Right kidney (tissue), 1 donor: ENCODE measurements around the gene XKR3.
"Not testable (repeated sequence)": the region's sequence is repeated elsewhere in the genome, so short reads cannot be mapped to it uniquely, and the experiment has no call there.

Experiments
- DNase-seq: peaks from one replicate; pipeline ENCODE4 v3.0.0-alpha.2; 2016

XKR3 gene

DNA sequence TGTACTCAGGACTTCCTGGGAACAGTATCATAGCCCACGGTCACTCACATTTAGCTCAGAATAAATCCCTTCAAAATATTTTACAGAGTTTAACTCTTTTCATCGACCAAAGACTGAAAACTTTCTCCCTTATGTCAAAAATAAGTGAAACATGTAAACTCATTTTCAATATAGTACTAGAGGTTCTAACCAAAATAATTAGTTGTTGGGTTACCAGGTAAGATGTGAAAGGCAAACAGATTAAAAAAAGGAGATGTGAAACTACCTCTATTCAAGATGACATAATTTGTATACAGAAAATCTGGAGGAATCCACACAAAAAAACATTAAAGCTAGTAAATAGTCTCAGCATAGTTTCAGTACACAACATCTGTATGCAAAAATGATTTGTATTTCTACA, 20.3 kb downstream of the XKR3 start:
- no peak for DNase-seq

DNA sequence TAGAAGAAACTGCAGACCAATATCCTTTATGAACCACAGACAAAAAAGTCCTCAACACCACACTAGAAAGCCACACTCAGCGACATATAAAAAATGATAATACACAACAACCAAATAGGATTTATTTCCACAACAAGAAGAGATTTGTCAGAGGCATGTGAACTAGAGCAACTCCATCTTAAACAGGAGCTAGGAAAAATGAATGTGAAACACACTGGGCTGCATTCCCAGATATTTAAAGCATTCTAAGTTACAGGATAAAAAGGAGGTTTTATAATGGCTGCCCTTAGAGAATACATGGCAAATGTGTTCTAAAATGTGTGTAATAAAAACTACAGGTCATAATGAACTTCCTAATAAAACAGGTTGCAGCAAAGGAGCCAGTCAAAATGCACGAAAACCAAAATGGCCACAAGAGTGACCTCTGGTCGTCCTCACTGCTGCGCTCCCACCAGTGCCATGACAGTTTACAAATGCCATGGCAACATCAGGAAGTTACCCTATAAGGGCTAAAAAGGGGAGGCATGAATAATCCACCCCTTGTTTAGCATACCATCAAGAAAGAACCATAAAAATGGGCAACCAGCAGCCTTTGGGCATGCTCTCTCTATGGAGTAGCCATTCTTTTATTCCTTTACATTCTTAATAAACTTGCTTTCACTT, 21.8 kb downstream of the XKR3 start:
- DNase-seq: no peak

- no peak for DNase-seq
These were observed 23.6 kb downstream of the XKR3 start for GRCh38 chr22:16801571-16801970.

GRCh38 chr22:16801088-16801487, 24.1 kb downstream of the XKR3 start:
- no peak for DNase-seq

DNA sequence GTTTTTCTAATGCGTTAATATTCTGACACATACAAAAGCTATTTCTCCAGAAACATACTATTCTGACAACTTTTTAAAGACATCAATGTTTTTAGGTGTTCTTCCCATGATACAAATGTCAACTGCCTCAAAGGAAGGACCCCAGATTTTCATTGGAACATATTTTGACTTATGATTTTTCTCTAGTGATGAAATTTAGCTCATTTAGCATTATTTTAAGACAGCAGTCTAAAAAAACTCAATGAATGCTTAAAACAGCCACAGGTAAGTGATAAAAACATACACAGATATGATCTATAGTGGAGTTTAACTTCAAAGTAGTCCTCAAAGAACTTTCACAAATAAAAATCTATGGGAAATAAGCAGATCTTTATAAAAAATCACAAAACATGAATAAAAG, 24.9 kb downstream of the XKR3 start:
- DNase-seq: no peak

DNA sequence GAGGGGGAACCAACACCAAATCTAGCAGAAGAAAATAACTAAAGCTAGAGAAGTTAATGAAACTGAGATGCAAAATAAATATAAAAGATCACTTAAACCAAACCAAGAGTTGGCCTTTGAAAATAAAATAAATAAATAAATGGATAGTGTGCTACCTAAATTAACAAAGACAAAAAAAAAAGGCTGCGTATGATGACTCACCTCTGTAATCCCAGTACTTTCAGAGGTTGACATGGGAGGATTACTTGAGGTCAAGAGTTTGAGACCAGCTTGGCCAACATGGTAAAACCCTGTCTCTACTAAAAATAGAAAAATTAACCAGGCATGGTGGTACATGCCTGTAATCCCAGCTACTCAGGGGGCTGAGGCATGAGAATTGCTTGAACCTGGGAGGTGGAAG, 29.7 kb downstream of the XKR3 start:
- DNase-seq: not testable (repeated sequence)

GRCh38 chr22:16793831-16794230, 31.4 kb downstream of the XKR3 start:
- no peak for DNase-seq

GRCh38 chr22:16789860-16790493, 35.2 kb downstream of the XKR3 start:
- DNase-seq: no peak

DNA sequence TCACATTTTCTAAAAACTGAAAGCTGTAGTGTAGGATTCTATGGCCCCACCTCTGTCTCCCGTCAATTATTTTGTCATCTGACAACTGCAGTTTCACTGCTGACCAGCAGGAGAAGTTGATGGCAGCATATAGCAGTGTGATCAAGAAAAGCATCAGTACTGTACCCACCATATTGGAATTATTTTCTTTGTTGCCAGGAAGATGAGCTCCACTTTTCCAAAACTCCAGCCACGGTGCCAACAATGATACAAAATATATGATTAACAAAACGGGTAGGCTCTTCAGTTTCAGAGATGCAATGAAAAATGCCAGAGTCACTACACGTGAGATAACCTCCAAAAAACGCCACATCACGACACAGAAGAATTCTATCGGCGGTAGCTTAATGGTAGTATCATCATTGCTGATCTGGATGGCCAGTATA, 41.3 kb downstream of the XKR3 start:
- no peak for DNase-seq

DNA sequence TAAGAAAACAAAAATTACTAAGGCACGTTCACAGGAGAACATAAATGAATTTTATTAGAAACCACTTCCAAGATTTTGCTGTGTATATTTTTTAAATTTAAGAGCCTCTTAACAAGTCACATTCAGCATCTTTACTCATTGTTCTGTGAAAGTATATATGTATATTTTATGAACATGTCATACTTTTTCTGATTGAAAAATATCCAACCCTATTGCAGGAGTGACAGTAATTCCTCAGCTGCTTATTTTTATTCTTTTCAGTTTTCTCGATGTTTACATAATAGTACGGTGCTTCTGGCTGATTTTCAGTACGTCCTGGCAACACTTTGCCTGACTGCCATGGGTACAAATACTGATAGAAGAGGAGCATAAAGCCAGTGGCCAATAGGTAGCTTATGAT, 41.8 kb downstream of the XKR3 start:
- DNase-seq: no peak

DNA sequence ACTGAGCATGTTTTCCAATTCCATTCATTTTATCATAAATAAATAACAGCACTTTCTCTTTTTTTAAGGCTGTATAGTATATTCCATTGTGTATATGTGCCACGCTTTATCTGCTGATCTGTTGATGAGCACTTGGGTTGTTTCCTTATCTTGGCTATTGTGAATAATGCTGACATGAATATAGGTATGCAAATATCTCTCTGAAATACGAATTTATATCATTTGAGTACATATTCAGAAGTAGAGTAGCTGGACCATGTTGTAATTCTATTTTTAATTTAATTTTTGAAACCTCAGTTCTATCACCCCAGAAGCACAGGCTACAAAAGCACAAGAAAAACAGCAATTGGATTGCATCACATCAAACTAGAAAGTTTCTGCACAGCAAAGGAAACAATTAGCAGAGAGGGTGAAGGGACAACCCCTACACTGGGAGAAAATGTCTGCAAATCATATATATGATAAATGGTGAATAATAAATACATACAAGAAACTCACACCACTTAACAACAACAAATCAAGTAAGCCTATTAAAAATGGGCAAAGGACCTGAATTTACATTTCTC, 43.4 kb downstream of the XKR3 start:
- DNase-seq: no peak

DNA sequence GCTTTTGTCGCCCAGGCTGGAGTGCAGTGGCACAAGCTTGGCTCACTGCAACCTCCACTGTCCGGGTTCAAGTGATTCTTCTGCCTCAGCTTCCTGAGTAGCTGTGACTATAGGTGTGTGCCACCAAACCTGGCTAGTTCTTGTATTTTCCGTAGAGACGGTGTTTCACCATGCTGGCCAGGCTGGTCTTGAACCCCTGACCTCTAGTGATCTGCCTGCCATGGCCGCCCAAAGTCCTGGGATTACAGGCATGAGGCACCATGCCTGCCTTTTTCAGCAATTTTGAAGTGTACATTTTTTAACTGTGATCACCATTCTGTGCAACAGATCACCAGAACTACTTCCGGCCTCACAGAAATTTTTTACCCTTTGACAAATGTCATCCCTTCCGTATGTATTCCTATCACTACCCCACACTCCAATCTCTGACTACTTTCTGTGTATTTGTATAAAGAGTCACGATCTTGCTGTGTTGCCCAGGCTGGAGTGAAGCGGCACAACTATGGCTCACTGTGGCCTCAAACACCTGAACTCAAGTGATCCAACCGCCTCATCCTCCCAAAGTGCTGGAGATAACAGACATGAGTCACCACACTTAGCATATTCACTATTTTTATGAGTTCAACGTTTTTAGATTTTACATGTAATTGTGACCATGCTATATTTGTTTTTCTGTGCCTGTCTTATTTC, 44.0 kb downstream of the XKR3 start:
- DNase-seq: no peak

DNA sequence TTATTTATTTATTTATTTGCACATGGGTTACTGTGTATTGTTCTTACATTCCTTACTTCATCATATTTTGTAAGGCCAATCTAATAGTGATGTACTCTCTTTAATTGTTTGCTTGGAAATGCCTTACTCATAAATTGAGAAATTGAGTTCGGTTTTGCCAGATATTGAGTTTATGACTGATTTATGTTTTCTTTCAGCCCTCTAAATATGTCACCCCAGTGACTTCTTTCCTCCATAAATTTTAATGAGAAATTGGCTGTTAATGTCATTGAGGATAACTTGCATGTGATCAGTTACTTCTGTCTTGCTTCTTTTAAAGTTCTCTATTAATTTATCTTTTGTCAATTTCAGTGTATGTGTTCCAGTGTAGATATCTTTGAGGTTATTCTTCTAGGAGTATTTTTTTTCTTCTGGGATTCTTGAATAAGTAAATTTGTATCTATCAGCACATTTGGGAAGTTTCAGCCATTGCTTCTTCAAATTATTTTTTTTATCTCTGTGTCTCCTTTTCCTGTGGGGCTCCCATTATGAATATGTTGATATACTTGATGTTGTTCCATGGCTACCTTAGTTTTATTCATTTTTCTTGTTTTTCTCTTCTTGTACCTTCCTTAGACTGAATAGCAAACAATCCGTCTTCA, 47.8 kb downstream of the XKR3 start:
- DNase-seq: no peak

DNA sequence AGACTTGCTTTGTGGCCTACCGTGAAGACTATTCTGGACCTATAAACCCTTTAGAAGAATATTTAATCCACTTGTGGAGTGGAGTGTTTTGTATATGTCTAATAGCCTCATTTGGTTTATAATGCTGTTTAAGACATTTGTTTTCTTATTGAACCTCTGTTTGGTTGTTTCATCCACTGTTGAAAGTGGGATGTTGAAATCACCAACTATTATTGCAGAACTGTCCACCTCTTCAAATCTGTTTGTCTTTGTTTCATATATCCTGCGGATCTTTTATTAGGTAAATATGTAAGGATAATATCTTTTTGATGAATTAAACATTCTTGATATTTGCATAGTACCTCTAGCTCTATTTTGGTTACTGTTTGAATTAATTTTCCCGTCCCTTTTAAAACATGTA, 49.1 kb downstream of the XKR3 start:
- no peak for DNase-seq

DNA sequence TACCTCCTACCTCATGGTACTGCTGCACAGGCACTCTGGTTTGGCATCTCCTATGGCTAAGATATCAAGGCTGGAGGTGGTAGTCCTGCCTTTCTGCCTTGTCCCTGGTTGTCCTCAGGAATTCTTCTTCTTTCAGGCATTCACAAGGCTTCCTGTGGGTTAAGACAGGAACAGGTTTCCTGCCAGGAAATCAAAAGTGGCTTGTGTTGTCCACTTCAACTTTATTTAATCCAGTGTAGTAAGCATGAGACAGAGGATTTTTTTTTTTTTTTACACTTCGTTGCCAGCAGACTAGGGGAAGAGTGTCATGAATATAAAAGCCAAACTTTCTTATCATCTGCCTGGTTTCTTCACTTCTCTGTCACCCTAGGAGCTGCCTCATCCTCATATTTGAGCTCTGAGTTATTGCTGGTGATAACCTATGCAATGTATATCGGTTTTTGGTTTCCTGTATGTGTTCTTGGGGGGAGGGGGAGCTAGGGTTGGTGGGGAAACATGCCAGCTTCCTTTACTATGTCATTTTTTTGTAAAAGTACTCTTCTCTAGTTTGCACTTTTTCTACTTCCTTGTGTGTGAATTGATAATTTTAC, 50.2 kb downstream of the XKR3 start:
- no peak for DNase-seq

DNA sequence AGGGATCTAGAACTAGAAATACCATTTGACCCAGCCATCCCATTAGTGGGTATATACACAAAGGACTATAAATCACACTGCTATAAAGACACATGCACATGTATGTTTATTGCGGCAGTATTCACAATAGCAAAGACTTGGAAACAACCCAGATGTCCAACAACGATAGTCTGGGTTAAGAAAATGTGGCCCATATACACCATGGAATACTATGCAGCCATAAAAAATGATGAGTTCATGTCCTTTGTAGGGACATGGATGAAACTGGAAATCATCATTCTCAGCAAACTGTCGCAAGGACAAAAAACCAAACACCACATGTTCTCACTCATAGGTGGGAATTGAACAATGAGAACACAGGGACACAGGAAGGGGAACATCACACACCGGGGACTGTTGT, 53.6 kb downstream of the XKR3 start:
- not testable (repeated sequence) for DNase-seq

DNA sequence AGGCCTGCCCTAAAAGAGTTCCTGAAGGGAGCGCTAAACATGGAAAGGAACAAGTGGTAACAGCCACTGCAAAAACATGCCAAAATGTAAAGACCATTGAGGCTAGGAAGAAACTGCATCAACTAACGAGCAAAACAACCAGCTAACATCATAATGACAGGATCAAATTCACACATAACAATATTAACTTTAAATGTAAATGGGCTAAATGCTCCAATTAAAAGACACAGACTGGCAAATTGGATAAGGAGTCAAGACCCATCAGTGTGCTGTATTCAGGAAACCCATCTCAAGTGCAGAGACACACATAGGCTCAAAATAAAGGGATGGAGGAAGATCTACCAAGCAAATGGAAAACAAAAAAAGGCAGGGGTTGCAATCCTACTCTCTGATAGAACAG, 57.3 kb downstream of the XKR3 start:
- not testable (repeated sequence) for DNase-seq

- not testable (repeated sequence) for DNase-seq
These were observed 63.0 kb downstream of the XKR3 start for GRCh38 chr22:16762224-16762623.

- DNase-seq: not testable (repeated sequence)
These were observed 64.8 kb downstream of the XKR3 start for GRCh38 chr22:16760416-16760815.

DNA sequence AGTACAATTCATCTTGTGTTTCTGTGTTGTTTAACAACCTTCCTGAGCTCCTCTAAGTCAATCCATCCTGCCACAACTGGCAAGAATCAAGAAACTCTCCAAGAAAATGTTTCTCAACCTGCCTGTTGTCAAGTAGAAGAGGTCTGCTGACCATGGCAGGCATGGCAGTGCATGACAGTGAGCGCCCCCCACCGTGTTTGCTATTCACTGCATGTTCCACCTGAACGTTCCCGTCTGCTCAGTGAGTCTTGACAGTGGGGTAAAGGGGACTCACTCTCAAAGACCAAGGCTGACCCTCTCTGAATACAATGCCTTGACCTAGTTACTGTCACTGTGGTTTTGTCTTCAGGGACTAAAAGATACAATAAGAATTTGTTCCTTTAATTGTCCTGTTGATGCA, 75.9 kb downstream of the XKR3 start:
- DNase-seq: not testable (repeated sequence)

GRCh38 chr22:16748160-16748929, 76.9 kb downstream of the XKR3 start:
- not testable (repeated sequence) for DNase-seq
